Activated CD4-positive, alpha-beta T cell treated with anti-CD3 and anti-CD28 coated beads for 1 hour (primary cell): ENCODE results near the gene ITPRID2.
"Not testable (repeated sequence)": the region's sequence is repeated elsewhere in the genome, so short reads cannot be mapped to it uniquely, and the experiment has no call there.

Source experiments
- DNase-seq: peaks from one replicate; pipeline ENCODE4 v3.0.0-alpha.2; 2020

The ITPRID2 gene

GRCh38 chr2:181918188-181918587 lies 26.7 kb downstream of the ITPRID2 start:
- DNase-seq = no peak

GRCh38 chr2:181923121-181923520 lies 31.6 kb downstream of the ITPRID2 start:
- no peak for DNase-seq

- DNase-seq = no peak
These were observed 32.8 kb downstream of the ITPRID2 start for GRCh38 chr2:181924336-181924735.

GRCh38 chr2:181934694-181935093 lies 43.2 kb downstream of the ITPRID2 start:
- no peak for DNase-seq

- no peak for DNase-seq
These were observed 45.9 kb downstream of the ITPRID2 start for GRCh38 chr2:181937473-181937872.

GRCh38 chr2:181943411-181944124 lies 52.0 kb downstream of the ITPRID2 start:
- DNase-seq = no peak

- DNase-seq = no peak
These were observed 52.8 kb downstream of the ITPRID2 start for GRCh38 chr2:181944164-181944913.

- no peak for DNase-seq
These were observed 53.4 kb downstream of the ITPRID2 start for GRCh38 chr2:181944914-181945291.

- DNase-seq = no peak
These were observed 55.1 kb downstream of the ITPRID2 start for GRCh38 chr2:181946444-181947127.

- no peak for DNase-seq
These were observed 55.7 kb downstream of the ITPRID2 start for GRCh38 chr2:181947273-181947672.

- no peak for DNase-seq
These were observed 56.7 kb downstream of the ITPRID2 start for GRCh38 chr2:181948227-181948626.

- no peak for DNase-seq
These were observed 57.5 kb downstream of the ITPRID2 start for GRCh38 chr2:181949047-181949446.

- DNase-seq = no peak
These were observed 61.1 kb downstream of the ITPRID2 start for GRCh38 chr2:181952404-181953226.

GRCh38 chr2:181953881-181954537 lies 62.5 kb downstream of the ITPRID2 start:
- peak; percentile 19 for DNase-seq

- no peak for DNase-seq
These were observed 63.0 kb downstream of the ITPRID2 start for GRCh38 chr2:181954538-181954883.

GRCh38 chr2:181955010-181955409 lies 63.5 kb downstream of the ITPRID2 start:
- DNase-seq = no peak

- not testable (repeated sequence) for DNase-seq
These were observed 64.3 kb downstream of the ITPRID2 start for GRCh38 chr2:181955866-181956265.

GRCh38 chr2:181957668-181958067 lies 66.1 kb downstream of the ITPRID2 start:
- DNase-seq = no peak

- no peak for DNase-seq
These were observed 67.2 kb downstream of the ITPRID2 start for GRCh38 chr2:181958726-181959125.

- DNase-seq = no peak
These were observed 68.0 kb downstream of the ITPRID2 start for GRCh38 chr2:181959508-181959907.

GRCh38 chr2:181961167-181961566 lies 69.6 kb downstream of the ITPRID2 start:
- DNase-seq = not testable (repeated sequence)

GRCh38 chr2:181962142-181962541 lies 70.6 kb downstream of the ITPRID2 start:
- no peak for DNase-seq
